Measurements from ENCODE around the gene STX16. TPM values are rescaled to one million over a fixed set of nuclear protein-coding genes. Genes with fewer than 3 reads are reported as not detected.
A peak's percentile ranks its signal among the peaks of the same experiment; 100 is the strongest.

STX16 gene
- total RNA-seq, 1 donor from 2014 or later = 66.9 TPM

GRCh38 chr20:58700121-58700821 lies 49.2 kb downstream of the STX16 start:
- Mint-ChIP-seq H3K36me3 (ENCODE audit: unreplicated experiment) (peaks cover 35% of the 10 kb centered on the region), H3K27ac (ENCODE audit: unreplicated experiment) (no peak overlapping the region), H3K4me3 (ENCODE audit: unreplicated experiment) (no peak overlapping the region), H3K9me3 (ENCODE audit: unreplicated experiment) (peaks cover 7% of the 10 kb centered on the region), H3K27me3 (ENCODE audit: unreplicated experiment) (no peaks in the 10 kb centered on the region), H3K4me1 (ENCODE audit: unreplicated experiment) (no peaks in the 10 kb centered on the region)
- TF ChIP-seq, protein P1, sequence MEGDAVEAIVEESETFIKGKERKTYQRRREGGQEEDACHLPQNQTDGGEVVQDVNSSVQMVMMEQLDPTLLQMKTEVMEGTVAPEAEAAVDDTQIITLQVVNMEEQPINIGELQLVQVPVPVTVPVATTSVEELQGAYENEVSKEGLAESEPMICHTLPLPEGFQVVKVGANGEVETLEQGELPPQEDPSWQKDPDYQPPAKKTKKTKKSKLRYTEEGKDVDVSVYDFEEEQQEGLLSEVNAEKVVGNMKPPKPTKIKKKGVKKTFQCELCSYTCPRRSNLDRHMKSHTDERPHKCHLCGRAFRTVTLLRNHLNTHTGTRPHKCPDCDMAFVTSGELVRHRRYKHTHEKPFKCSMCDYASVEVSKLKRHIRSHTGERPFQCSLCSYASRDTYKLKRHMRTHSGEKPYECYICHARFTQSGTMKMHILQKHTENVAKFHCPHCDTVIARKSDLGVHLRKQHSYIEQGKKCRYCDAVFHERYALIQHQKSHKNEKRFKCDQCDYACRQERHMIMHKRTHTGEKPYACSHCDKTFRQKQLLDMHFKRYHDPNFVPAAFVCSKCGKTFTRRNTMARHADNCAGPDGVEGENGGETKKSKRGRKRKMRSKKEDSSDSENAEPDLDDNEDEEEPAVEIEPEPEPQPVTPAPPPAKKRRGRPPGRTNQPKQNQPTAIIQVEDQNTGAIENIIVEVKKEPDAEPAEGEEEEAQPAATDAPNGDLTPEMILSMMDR (IDR thresholded peaks at IDR 0.05) = no peak
- no peak for DNase-seq (ENCODE audit: extremely low spot score, unreplicated experiment)

DNA sequence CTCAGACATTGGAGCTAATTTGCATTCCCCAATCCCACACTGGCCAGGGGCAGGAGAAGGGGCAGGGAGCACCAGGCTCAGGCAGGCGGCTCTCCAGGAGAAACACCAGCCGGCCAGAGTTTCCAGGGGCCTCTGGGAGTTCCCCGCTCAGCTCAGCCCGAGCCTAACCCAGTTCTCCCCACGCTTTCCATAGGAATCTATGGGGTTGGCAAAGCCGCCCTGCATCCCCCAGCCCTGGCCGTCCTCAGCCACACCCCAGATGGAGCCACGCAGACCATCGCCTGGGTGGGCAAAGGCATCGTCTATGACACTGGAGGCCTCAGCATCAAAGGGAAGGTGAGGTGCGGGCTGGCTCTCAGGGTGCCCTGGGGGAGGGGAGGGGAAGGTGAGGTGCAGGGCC lies 49.7 kb downstream of the STX16 start:
- Mint-ChIP-seq H3K27me3 (ENCODE audit: unreplicated experiment) (no peaks in the 10 kb centered on the region), H3K36me3 (ENCODE audit: unreplicated experiment) (peaks cover 36% of the 10 kb centered on the region), H3K4me3 (ENCODE audit: unreplicated experiment) (no peak overlapping the region), H3K9me3 (ENCODE audit: unreplicated experiment) (peaks cover 7% of the 10 kb centered on the region), H3K27ac (ENCODE audit: unreplicated experiment) (no peak overlapping the region), H3K4me1 (ENCODE audit: unreplicated experiment) (no peaks in the 10 kb centered on the region)
- DNase-seq (ENCODE audit: extremely low spot score, unreplicated experiment) = peak; percentile 64
- TF ChIP-seq, protein P1 (IDR thresholded peaks at IDR 0.05) = no peak

GRCh38 chr20:58701431-58702160 lies 50.5 kb downstream of the STX16 start:
- H3K27me3 Mint-ChIP-seq (ENCODE audit: unreplicated experiment) = no peaks in the 10 kb centered on the region
- H3K4me1 Mint-ChIP-seq (ENCODE audit: unreplicated experiment) = no peaks in the 10 kb centered on the region
- DNase-seq (ENCODE audit: extremely low spot score, unreplicated experiment) = peak; percentile 73
- TF ChIP-seq, protein P1 (IDR thresholded peaks at IDR 0.05) = no peak
- peaks cover 36% of the 10 kb centered on the region for H3K36me3 Mint-ChIP-seq (ENCODE audit: unreplicated experiment)
- H3K4me3 Mint-ChIP-seq (ENCODE audit: unreplicated experiment) = no peak overlapping the region
- peaks cover 7% of the 10 kb centered on the region for H3K9me3 Mint-ChIP-seq (ENCODE audit: unreplicated experiment)
- H3K27ac Mint-ChIP-seq (ENCODE audit: unreplicated experiment) = no peak overlapping the region

DNA sequence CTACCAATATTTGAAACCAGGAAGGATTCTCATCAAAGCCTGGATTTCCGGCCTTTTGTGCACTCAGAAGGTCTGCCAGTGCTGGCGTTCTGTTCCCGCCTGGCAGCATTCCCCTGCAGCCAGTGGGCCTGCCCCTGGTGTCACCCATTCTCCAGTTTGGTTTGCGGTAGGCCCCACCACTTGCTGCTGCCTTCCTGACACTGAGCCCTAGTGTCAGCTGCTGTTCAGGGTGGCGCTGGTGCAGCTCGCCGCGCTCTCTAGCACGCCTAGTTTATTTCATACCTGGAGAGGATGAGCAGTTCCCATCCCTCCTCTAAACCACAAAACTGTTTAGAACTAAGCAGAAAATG lies 51.1 kb downstream of the STX16 start:
- Mint-ChIP-seq H3K36me3 (ENCODE audit: unreplicated experiment) (peaks cover 33% of the 10 kb centered on the region), H3K4me3 (ENCODE audit: unreplicated experiment) (no peak overlapping the region), H3K9me3 (ENCODE audit: unreplicated experiment) (peaks cover 7% of the 10 kb centered on the region), H3K4me1 (ENCODE audit: unreplicated experiment) (no peaks in the 10 kb centered on the region), H3K27ac (ENCODE audit: unreplicated experiment) (no peak overlapping the region), H3K27me3 (ENCODE audit: unreplicated experiment) (no peaks in the 10 kb centered on the region)
- DNase-seq (ENCODE audit: extremely low spot score, unreplicated experiment) = peak; percentile 60
- TF ChIP-seq, protein P1 (IDR thresholded peaks at IDR 0.05) = no peak

DNA sequence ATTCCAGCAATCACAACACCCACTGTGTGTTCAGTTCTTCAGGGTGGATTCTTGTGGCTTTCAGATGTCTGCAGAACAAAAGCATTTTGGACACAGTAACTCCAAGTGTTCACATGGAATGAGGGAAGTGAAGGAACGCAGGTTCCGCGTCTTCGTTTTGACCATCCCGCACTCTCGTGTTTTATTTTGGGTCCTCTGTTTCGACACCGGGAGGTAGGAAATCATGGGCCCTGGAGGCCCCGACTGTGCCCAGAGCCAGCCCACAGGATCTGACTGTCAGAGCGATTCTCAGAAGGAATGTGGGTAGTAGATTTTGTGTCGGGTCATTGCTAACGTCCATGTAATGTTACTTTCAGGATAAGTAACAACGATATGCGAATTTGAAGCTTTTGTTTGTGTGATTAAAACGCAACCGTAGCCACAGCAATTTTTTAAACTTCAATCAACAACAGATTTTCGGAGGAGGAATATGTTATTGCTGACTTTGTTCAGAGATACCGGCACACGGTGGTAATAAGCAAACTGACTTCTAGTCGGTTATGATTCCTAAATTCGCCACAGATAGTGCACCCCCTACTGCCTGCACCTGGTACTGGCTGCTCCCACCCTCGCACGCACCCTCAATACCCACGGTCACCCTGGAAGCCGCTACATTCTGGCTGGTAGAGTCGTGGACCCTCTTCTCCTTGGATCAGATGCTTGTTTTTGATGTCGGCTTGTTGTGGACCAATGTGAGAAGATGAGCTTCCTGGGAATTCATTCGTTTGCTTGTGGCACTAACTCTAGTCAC lies 52.0 kb downstream of the STX16 start:
- H3K4me1 Mint-ChIP-seq (ENCODE audit: unreplicated experiment) = no peaks in the 10 kb centered on the region
- H3K27ac Mint-ChIP-seq (ENCODE audit: unreplicated experiment) = no peak overlapping the region
- DNase-seq (ENCODE audit: extremely low spot score, unreplicated experiment) = peak; percentile 75
- peaks cover 7% of the 10 kb centered on the region for H3K9me3 Mint-ChIP-seq (ENCODE audit: unreplicated experiment)
- TF ChIP-seq, protein P1 (IDR thresholded peaks at IDR 0.05) = peak; percentile 12
- H3K36me3 Mint-ChIP-seq (ENCODE audit: unreplicated experiment) = peaks cover 28% of the 10 kb centered on the region
- no peaks in the 10 kb centered on the region for H3K27me3 Mint-ChIP-seq (ENCODE audit: unreplicated experiment)
- H3K4me3 Mint-ChIP-seq (ENCODE audit: unreplicated experiment) = no peak overlapping the region
